ENCODE data around the gene ABLIM1.

Gene ABLIM1

DNA sequence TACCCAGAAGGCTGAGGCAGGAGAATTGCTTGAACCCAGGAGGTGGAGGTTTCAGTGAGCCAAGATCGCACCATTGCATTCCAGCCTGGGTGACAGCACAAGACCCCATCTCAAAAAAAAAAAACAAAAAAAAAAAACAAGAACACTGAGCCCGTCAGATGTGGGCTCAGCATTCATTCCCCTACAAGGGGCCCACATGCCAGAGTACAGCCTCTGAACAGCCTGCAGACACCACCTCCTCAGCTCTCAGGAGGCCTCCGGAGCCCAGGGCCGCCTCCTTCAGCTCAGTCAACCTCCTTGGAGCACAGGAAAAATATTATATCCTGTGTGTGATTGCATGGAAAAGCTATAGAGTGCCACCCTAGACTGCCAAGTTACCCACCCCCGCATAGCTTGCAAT is 112.3 kb downstream of the ABLIM1 start:
- DNase-seq (ENCODE audit: low read depth): no peak

DNA sequence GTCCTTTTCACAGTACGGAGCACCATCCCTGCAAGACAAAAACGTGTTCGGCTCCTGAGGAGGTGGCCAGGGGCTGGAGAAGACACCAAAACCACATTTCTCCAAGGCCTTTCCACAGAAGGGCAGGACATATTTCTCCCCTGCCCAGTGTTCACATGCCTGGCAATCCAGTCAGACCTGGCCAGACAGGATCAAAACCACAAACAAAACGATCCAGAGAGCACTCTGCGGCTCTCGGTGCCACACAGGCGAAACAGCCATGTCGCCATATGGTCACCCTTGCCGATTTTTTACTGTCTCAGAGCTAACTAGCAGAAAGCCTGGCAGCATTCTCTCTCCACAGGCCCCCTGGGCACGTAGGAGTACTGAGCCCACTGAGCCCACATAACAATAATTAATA is 113.0 kb downstream of the ABLIM1 start:
- DNase-seq (ENCODE audit: low read depth): no peak

DNA sequence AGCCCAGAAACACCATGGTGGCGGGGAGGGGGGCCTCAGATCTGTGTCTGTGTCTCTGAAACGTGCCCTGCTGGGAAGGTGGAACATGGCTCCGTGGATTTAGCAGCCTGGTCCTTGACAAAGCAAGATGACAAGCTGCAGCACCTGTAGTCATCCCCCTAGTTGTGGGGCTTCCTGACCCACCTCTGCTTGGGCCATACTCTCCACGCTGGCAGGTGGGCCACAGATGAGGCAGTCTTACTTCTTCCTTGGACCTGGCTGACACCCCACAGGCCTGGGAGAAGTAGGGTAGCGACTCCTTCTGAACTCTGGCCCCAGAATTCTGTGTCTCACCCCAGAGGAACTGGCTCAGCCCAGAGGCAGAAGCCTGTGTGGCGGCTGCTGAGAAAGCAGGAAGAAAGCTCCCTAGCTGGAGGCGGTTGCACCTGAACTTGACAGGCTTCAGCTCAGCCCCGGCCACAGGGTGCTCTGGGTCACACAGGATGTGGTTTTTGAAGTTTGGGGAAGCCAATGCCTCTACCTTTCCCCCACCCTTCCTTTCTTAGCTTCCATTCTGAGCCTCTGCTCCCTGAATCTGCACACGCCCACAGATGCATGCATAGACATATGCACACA is 113.9 kb downstream of the ABLIM1 start:
- DNase-seq (ENCODE audit: low read depth): no peak

DNA sequence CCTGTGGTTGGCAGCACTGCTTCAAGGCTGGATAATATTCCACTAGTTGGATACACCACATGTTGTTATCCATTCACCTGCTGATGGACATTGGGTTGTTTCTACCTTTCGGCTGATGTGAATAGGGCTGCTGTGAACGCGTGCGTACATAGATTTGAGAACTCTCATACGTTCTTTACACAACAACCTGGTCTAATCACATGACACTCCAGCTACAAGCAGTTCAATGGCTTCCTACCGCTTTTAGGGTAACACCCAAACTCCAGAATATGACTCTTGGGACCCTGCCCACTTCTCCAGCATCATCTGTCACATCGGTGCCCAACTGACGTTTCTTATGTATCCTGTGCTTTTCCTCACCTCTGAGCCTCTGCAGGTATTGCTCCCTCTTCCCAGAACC is 114.6 kb downstream of the ABLIM1 start:
- no peak for DNase-seq (ENCODE audit: low read depth)

DNA sequence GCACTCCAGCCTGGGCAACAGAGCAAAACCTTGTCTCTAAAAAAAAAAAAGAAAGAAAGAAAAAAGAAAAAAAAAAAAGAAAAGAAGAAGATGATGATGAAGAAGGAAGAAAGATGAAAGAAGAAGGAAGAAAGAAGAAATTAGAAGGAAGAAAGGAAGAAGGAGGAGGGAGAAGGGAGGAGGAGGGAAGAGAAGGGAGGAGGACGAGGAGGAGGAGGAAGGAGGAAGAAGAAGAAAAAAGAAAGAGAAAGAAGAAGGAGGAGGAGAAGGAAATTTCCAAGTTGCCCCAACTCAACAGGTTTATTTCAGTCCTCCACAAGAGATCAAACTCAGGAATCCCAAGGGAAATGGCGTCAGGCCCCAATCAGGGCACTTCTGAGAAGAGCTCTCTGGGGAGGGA is 115.7 kb downstream of the ABLIM1 start:
- no peak for DNase-seq (ENCODE audit: low read depth)

DNA sequence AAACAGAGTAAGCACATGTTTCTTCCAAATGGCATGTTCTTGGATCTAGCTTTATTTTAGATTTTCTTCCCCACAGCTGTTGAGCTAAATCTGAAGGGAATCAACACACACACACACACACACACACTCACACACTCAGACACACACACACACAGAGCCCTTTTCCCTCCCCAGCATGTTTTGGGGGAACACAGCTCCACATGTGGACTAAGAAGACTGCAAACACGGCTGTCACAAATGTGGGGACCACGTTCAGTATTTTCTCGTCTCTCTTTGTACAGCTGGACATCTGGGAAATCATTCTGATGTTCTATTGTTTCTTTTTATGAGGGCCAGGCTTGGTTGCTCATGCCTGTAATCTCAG is 116.3 kb downstream of the ABLIM1 start:
- no peak for DNase-seq (ENCODE audit: low read depth)

DNA sequence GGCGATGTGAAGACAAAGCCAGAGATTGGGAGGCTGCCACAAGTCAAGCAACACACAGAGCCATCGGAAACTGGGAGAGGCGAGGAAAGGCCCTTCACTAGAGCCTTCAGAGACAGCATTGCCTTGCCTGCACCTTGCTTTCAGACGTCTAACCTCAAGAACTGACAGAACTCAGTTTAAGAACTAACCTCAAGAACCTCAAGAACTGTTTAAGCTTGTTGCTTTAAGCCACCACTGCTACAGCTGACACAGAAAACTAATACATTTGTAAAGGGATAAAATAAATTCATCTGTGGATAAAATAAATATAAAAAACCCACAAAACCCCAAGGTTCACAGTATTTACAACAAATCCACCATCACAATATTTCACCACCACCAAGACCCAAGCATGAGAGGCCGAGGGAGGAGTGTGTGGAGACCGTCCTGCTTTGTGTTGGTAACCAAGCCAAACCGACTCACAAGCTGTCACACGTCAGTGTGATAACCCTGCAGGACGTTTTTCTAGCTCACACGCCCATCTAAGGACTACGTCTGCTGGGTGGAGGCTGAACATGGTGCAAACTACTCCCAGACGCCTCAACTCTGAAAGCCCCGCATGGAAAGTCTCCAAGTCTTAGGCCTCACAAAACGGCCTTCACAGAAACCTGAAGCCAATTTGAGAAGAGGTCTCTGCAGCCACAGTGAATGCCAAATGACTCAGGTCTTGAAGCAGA is 116.8 kb downstream of the ABLIM1 start:
- peak; percentile 49 for DNase-seq (ENCODE audit: low read depth)

DNA sequence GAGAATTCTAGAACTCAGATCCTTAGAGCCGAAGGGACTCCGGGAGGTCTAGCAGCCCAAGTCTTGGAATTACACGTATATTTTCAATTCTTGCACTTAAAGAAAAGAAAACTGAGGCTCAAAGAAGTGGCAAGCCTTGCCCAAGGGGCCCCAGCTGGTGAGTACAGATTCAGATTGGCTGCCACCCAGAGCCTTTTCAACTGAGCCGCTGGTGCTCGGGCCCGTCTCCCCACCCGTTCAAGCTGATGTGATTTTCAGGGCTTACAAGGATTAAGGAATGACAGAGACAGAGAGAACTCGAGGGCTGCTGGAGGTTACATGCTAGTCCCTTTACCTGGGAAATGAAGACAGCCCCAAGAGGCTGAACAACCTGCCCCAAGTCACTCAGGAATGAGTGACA is 117.8 kb downstream of the ABLIM1 start:
- no peak for DNase-seq (ENCODE audit: low read depth)

DNA sequence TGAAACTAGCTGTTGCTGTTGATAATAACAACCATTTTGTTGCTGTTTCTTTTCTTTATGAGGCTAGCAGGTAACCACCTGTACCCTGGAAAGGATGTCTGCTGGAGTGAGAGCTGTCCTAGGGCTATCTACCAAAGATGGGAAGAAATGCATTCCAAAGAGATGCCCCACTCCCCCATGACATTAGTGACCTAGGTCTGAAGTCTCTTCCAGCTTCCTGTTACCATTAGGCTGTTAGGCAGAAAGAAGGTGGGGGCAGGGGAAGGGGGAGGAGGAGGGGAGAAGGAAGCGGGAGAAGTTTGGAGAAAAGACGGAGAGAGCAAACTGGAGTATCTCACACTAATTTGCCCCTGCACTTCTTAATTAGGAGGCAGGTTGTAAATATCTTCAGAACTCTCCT is 118.5 kb downstream of the ABLIM1 start:
- no peak for DNase-seq (ENCODE audit: low read depth)

DNA sequence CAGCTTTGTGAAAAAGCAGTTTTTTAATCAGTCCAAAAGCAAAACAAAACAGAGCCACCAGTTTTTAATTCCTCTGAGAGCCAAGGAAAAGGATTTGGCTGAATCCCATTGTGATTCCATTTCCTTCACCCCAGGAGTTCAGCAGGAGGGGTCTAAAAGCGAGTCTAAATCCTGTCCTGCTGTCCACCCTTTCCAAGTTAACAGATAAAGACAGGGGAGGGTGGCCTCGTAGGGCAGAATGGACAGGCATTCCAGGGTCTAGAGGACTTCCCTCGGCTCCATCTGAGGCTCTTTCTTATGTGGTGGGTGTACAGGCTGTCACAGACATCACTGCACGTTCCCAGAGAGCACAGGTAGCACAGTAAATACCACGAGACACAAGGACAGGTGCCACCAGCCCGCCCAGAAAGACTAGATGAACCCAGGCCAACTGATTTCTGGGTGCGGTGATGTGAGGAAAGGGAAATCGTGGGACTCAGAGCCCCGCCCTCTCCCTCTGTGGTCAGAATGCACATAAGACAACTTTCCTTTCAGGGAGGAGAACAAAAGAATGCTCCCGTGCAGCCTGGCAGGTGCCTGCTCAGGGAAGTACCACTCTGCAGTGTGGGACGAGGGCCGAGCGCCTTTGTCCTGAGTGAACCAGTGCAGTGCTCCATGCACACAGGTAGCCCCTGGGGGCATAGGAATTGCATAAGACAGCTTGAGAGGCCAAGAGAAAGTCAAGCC is 119.7 kb downstream of the ABLIM1 start:
- DNase-seq (ENCODE audit: low read depth): no peak

DNA sequence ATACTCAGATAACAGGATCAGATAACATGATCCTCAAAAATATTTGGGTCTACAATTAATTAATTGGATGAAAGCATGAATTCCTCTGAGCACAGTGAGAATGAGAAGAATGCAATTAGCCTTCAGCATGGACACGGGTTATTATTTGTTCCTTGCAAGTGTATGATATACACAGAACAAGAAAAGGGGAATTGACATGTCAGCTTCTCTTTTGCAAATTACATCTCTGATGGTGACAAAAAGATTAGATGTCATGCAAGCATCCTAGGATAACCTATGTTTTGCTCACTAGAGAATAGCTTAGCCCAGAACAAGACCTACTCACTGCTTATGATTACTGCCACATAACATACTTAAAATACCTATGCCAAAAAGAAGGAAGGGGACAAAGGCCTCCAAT is 120.3 kb downstream of the ABLIM1 start:
- no peak for DNase-seq (ENCODE audit: low read depth)

DNA sequence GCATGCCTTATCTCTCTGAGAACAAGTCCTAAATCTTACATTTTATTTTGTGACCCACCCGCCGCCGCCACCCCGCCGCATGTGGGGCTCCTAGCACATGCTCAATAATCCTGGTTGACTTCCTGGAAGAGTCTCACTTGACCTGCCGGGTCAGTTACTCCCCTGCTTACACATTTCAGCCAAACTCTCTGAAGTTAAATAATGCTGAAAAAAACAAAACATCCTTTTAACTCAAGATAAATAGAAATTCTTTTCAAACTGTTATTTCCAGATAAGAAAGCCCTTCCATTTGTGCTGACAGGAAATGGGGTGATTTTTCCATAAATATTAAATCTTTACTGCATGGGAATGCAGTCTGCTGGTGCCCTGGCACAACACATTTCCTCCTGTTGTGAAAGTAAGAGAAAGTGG is 123.5 kb downstream of the ABLIM1 start:
- DNase-seq (ENCODE audit: low read depth): no peak

DNA sequence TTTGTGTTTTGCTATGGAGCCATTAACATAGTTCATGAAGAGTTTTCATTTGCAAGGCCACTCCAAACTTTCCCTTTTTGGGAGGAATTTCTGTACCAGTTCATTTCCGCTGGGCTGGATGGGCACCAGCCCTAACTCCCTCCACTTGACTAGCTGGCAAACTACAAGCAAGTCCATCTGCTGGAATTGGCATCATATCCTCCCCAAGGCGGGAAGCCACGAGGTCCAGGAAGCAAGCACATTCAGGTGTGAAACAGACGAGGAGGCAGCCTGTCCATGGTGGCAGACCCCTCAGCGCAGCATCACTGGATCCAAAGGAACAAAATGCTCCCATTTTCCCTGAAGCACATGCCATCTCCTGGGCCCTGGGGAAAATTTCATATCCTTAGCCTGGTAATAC is 125.8 kb downstream of the ABLIM1 start:
- no peak for DNase-seq (ENCODE audit: low read depth)

DNA sequence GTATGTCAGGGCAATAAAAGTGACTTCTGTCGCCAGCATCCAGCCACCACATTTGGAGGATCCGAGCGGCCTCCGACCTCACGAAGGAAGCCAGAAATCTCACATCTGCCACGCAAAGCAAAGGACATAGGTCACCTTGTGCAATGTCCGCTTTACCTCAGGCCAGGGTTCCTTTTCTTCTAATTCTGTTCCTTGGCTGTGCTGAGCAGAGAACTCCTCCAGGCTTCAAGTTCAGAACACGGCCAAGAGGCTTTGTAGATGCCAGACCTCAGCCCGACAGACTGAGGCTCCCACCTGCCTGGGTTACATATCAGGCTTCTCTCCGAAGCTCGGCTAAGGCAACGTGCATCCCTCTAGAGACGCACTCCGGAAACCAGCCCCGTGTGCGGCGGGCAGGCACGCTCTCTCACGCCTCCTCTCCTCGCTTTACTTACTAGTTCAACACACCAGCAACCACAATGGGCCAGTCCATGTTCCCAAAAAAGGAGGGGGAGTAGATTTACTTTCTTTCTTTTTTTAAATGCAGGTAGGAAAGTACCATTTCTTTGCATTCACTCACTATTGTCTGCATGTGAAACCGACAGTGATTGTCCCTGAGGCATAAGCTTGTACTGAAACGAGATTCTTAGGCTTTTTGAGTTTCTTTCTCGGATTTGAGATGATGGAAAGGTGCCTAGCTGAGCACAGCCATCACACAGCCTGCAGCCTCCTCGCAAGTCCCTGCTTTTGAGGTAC is 131.4 kb downstream of the ABLIM1 start:
- DNase-seq (ENCODE audit: low read depth): no peak

DNA sequence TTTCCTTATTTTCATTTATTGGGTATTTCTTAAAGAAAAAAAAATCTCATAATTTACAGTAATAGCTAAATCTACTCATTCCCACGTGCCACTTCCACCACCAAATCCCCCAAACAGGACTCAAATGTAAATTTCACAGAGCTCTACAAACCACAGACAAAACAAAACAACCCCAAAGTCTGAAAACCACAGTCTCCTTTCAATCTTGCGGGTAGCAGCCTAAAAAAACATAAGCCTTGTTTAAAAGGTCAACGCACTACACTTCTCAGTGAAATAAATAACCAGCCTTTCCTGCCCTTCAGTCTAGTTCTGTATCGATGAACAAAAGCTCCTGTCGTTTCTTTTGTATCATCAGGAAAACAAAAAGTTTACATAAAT is 132.0 kb downstream of the ABLIM1 start:
- no peak for DNase-seq (ENCODE audit: low read depth)

DNA sequence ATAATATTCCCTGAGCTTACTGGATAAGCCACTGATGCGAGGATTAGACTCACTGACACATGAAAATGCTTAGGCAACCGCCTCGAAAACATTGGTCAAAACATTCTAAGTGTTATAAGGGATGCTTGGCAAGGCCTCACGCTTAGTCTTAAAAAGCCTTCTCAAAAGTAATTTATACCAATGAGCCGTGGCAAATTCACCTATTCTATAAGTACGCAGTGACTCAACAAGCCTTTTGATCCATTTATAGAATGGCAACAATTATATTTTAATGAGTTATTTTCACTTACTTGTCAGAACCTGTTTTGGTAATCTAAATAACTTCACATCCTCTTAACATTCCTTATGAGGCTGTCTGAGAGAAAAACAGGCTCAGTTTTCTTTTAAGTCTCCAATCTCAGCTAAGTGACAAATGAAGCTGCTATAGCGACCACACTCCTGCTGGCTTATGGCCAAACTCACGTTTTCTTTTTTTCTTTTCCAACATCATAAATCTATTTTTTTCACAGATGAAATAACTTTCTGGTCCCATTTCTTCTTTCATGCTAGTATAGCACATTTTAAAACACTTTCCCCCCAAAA is 132.6 kb downstream of the ABLIM1 start:
- DNase-seq (ENCODE audit: low read depth): no peak

DNA sequence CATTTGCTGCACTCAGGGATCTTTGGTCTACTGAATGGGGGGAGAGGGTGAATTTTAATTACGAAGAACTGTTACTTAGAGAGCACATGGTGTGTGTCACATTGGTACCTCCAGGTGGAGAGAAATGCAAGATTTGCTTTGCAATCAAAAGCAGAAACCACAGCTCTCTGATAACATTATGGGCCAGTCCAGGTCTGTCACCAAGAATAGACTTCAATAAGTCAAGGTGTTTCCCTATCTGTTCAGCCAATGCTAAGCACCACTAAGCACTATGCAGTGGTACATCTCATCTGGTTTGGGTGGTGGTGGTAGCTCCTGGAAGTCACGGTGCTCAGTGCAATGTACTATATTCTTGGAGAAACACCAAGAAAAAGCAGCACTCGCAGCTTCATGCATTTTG is 134.2 kb downstream of the ABLIM1 start:
- DNase-seq (ENCODE audit: low read depth): no peak

DNA sequence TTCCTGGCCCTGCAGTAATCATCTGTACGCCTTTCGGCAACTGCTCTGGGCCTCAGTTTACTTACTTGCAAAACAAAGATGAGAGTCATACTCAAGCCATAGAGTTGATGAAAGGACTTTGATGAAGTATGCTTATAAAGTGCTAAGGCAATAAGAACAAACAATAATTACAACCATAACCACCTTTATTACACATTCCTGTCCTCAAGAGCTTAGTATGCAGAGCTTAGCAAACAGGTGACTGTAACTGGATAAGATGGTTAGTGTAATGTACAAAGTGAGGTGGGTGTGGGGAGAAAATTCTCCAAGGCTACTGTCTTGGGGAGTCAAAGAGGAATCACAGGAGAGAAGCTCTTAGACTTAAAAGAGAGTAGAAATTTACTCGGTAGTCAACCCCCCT is 136.8 kb downstream of the ABLIM1 start:
- no peak for DNase-seq (ENCODE audit: low read depth)

DNA sequence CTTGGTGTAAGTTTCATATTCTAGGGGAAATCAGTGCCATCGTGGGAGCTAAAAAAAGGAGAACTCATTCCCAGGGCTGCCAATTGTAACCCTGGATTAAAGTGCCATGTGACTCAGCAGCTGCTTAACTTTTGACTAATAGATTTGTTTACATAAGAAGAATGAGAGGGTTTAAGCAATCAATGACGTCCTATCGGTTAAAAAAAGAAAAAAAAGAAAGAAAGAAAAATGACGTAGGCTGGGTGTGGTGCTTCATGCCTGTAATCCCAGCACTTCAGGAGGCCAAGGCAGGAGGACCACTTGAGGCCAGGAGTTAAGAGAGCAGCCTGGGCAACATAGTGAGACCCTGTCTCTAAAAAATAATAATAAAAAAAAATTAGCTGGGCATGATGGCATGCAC is 137.6 kb downstream of the ABLIM1 start:
- DNase-seq (ENCODE audit: low read depth): peak; percentile 87

DNA sequence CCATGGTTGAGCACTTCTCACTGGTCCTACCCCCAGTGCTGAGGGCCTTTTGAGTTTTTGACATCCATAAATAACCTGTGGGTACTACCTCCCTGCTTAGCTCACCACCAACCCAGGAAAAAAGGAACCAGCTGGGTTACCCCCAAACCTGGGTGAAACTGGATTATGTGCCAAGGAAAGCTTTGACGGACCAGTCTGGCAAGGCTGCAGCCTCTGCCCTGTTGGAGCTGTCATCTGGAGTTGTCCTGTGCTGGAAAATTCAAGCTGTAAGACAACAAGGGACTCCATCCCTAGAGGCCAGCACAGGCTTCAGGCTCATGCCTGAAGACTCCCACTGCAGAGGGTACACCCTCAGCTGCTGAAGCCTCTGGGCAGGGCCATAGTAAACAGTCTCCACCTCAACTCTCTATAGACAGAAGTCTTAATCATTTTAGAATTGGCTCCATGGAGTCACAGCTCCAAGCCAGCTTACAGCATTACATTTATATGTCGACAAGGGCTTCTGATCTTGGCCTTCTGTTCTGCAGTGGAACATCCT is 138.2 kb downstream of the ABLIM1 start:
- peak; percentile 13 for DNase-seq (ENCODE audit: low read depth)

DNA sequence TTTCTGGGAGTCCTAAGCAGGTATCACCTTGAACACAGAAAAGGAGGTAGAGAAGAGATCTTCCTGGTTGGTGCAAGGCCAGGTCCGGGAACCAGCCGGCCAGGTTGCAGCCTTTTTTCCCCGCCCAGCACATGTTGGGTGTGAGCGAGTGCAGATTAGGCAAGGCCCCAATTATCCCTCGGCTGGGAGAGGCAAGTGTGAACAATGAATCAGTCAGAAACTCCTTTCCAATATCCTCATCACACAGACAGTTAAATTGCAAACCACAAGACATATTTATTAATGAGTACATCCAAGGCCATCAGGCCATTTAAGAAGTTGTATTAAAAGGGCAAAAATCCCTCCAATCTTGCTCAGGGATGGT is 138.8 kb downstream of the ABLIM1 start:
- no peak for DNase-seq (ENCODE audit: low read depth)
